ENCODE results near the gene TMEM163. TPM values are rescaled to one million over a fixed set of nuclear protein-coding genes. Genes with fewer than 3 reads are reported as not detected.

The TMEM163 gene
- polyA plus RNA-seq, 1 donor from 2014 or later = 3.5 TPM

GRCh38 chr2:134407154-134407890 is 311.5 kb downstream of the TMEM163 start:
- Histone ChIP-seq H3K9me2 (ENCODE audit: insufficient read depth, low read length) (no peaks in the 10 kb centered on the region), H3K27me3 (ENCODE audit: insufficient read depth, low read depth, low read length) (no peaks in the 10 kb centered on the region), H4K20me1 (ENCODE audit: insufficient read depth) (no peaks in the 10 kb centered on the region), H3K9me3 (ENCODE audit: low read length) (no peaks in the 10 kb centered on the region), H3K27ac (ENCODE audit: low read length) (no peak overlapping the region), H3K9ac (ENCODE audit: low read length) (no peak overlapping the region), H2AFZ (ENCODE audit: low read depth, low read length) (no peak overlapping the region), H3K4me2 (ENCODE audit: low read length) (no peak overlapping the region), H3K36me3 (ENCODE audit: insufficient read depth, low read length) (no peaks in the 10 kb centered on the region), H3K79me2 (replicated peaks; ENCODE audit: insufficient read depth, low read length) (no peaks in the 10 kb centered on the region), H3F3A (ENCODE audit: insufficient read depth, low read length, poor library complexity, severe bottlenecking) (no peaks in the 10 kb centered on the region), H3K4me3 (ENCODE audit: low read length) (no peak overlapping the region)
- no peak for TF ChIP-seq TAF1 (IDR thresholded peaks at IDR 0.05; ENCODE audit: low read depth)
- no peak for TF ChIP-seq POLR2AphosphoS5 (IDR thresholded peaks at IDR 0.05)
- TF ChIP-seq SMC3 (conservative IDR thresholded peaks at IDR 0.05; ENCODE audit: poor library complexity) = no peak
- TF ChIP-seq EP300 (conservative IDR thresholded peaks at IDR 0.05; ENCODE audit: poor library complexity, severe bottlenecking) = no peak
- no peak for TF ChIP-seq REST (IDR thresholded peaks at IDR 0.05; ENCODE audit: borderline replicate concordance)
- TF ChIP-seq EZH2 (IDR thresholded peaks at IDR 0.05; ENCODE audit: borderline replicate concordance, insufficient read depth, low read length, poor library complexity, severe bottlenecking) = no peak
- no peak for TF ChIP-seq CTCF (IDR thresholded peaks at IDR 0.05; ENCODE audit: poor library complexity, severe bottlenecking)
- no peak for TF ChIP-seq RAD21 (conservative IDR thresholded peaks at IDR 0.05)
- TF ChIP-seq MXI1 (conservative IDR thresholded peaks at IDR 0.05; ENCODE audit: poor library complexity, severe bottlenecking) = no peak

- H3F3A ChIP-seq (ENCODE audit: insufficient read depth, low read length, poor library complexity, severe bottlenecking) = no peaks in the 10 kb centered on the region
- TF ChIP-seq RAD21 (conservative IDR thresholded peaks at IDR 0.05) (no peak), SMC3 (conservative IDR thresholded peaks at IDR 0.05; ENCODE audit: poor library complexity) (no peak), CTCF (IDR thresholded peaks at IDR 0.05; ENCODE audit: poor library complexity, severe bottlenecking) (no peak), EP300 (conservative IDR thresholded peaks at IDR 0.05; ENCODE audit: poor library complexity, severe bottlenecking) (no peak), POLR2AphosphoS5 (IDR thresholded peaks at IDR 0.05) (no peak), MXI1 (conservative IDR thresholded peaks at IDR 0.05; ENCODE audit: poor library complexity, severe bottlenecking) (no peak), EZH2 (IDR thresholded peaks at IDR 0.05; ENCODE audit: borderline replicate concordance, insufficient read depth, low read length, poor library complexity, severe bottlenecking) (no peak), REST (IDR thresholded peaks at IDR 0.05; ENCODE audit: borderline replicate concordance) (no peak), TAF1 (IDR thresholded peaks at IDR 0.05; ENCODE audit: low read depth) (no peak)
- H3K4me3 ChIP-seq (ENCODE audit: low read length) = no peak overlapping the region
- H3K36me3 ChIP-seq (ENCODE audit: insufficient read depth, low read length) = no peaks in the 10 kb centered on the region
- H3K4me2 ChIP-seq (ENCODE audit: low read length) = no peak overlapping the region
- H3K27me3 ChIP-seq (ENCODE audit: insufficient read depth, low read depth, low read length) = no peaks in the 10 kb centered on the region
- no peaks in the 10 kb centered on the region for H3K9me3 ChIP-seq (ENCODE audit: low read length)
- H3K27ac ChIP-seq (ENCODE audit: low read length) = no peak overlapping the region
- no peaks in the 10 kb centered on the region for H3K79me2 ChIP-seq (replicated peaks; ENCODE audit: insufficient read depth, low read length)
- no peaks in the 10 kb centered on the region for H3K9me2 ChIP-seq (ENCODE audit: insufficient read depth, low read length)
- H2AFZ ChIP-seq (ENCODE audit: low read depth, low read length) = no peak overlapping the region
- no peak overlapping the region for H3K9ac ChIP-seq (ENCODE audit: low read length)
- no peaks in the 10 kb centered on the region for H4K20me1 ChIP-seq (ENCODE audit: insufficient read depth)
Measured at GRCh38 chr2:134406736-134407135, 312.1 kb downstream of the TMEM163 start.
